Osteocyte (in vitro differentiated cells): ENCODE data around the gene MBNL2. TPM values are rescaled to one million over a fixed set of nuclear protein-coding genes. Genes with fewer than 3 reads are reported as not detected.

Experiments used
- DNase-seq: peaks from one replicate; pipeline ENCODE4 v3.0.0; 2021; ENCODE audit warnings: mixed read lengths; ENCODE audit not compliant: unreplicated experiment; ENCODE audit errors: extremely low spot score
- H3K27ac Mint-ChIP-seq: one replicate; pipeline ENCODE4 v1.8.0; 2021; ENCODE audit warnings: mild to moderate bottlenecking, mixed read lengths; ENCODE audit not compliant: unreplicated experiment
- H3K27me3 Mint-ChIP-seq: one replicate; pipeline ENCODE4 v1.8.0; 2021; ENCODE audit warnings: mixed read lengths; ENCODE audit not compliant: unreplicated experiment
- H3K36me3 Mint-ChIP-seq: one replicate; pipeline ENCODE4 v1.8.0; 2021; ENCODE audit warnings: mixed read lengths; ENCODE audit not compliant: unreplicated experiment
- H3K4me1 Mint-ChIP-seq: one replicate; pipeline ENCODE4 v1.8.0; 2021; ENCODE audit warnings: mixed read lengths; ENCODE audit not compliant: unreplicated experiment
- H3K4me3 Mint-ChIP-seq: one replicate; pipeline ENCODE4 v1.8.0; 2021; ENCODE audit warnings: mild to moderate bottlenecking, moderate library complexity, mixed read lengths; ENCODE audit not compliant: unreplicated experiment
- H3K9me3 Mint-ChIP-seq: one replicate; pipeline ENCODE4 v1.8.0; 2021; ENCODE audit warnings: mixed read lengths; ENCODE audit not compliant: unreplicated experiment
- total RNA-seq: library from RNA; stranded (reverse); gene quantifications from 2 replicates; pipeline ENCODE4 v1.2.1, GENCODE V29; 2021
- TF ChIP-seq, protein P1 (sequence below): fragments of 200-600 bp; sonication (generic); IDR thresholded peaks from 2 replicates; pipeline ENCODE4 v1.5.0; 2021; ENCODE audit warnings: antibody characterized with exemption, mild to moderate bottlenecking, moderate library complexity

The MBNL2 gene
- total RNA-seq, 1 donor from 2014 or later = 66.6 TPM

DNA sequence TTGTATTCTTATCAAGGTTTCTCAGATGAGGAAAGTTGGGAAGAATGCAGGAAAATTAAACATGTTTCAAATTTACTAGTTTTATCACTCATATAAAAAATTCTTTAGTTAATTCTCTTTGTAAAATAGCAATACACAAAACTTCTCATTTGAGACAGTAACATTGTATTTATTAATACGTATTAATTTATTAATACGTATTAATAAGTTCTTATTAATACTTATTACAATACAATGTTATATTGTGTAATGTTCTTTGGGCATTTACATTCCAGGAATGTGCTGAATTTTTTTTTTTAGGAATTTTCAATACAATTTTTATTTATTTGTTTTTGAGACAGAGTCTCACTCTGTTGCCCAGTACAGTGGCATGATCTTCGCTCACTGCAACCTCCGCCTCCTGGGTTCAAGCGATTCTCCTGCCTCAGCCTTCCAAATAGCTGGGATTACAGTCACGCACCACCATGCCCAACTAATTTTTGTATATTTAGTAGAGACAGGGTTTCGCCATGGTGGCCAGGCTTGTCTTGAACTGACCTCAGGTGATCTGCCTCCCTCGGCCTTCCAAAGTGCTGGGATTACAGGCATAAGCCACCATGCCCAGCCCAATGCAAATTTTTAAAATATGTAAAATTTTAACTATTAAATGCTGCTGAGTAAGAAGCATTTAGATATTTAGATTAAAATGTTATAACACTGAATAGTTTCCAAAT, 31.6 kb downstream of the MBNL2 start:
- Mint-ChIP-seq H3K4me1 (peaks cover 83% of the 10 kb centered on the region), H3K27ac (no peak overlapping the region), H3K9me3 (no peaks in the 10 kb centered on the region), H3K27me3 (no peaks in the 10 kb centered on the region), H3K4me3 (no peak overlapping the region), H3K36me3 (no peaks in the 10 kb centered on the region)
- peak; percentile 23 for DNase-seq
- TF ChIP-seq, protein P1, sequence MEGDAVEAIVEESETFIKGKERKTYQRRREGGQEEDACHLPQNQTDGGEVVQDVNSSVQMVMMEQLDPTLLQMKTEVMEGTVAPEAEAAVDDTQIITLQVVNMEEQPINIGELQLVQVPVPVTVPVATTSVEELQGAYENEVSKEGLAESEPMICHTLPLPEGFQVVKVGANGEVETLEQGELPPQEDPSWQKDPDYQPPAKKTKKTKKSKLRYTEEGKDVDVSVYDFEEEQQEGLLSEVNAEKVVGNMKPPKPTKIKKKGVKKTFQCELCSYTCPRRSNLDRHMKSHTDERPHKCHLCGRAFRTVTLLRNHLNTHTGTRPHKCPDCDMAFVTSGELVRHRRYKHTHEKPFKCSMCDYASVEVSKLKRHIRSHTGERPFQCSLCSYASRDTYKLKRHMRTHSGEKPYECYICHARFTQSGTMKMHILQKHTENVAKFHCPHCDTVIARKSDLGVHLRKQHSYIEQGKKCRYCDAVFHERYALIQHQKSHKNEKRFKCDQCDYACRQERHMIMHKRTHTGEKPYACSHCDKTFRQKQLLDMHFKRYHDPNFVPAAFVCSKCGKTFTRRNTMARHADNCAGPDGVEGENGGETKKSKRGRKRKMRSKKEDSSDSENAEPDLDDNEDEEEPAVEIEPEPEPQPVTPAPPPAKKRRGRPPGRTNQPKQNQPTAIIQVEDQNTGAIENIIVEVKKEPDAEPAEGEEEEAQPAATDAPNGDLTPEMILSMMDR = no peak

DNA sequence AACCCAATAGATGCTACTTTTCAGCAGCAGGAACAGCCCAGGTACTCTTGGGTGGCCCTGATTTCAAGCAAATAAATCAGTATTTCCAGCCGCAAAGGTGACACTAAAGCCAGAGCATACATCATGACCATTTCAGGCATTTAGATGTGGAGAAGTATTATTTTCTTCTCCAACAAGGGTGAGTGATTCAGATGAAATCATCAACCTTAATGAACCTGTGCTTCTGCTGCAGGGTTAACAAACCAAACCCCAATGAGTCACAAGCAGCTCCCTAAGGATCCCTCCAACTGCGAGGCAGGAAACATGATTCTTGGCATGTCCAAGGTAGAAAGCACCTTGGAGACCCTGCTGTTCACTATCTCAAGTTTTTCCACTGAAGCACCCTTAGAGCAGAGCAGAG, 32.7 kb downstream of the MBNL2 start:
- no peak overlapping the region for H3K4me3 Mint-ChIP-seq
- DNase-seq = peak; percentile 38
- peaks cover 83% of the 10 kb centered on the region for H3K4me1 Mint-ChIP-seq
- TF ChIP-seq, protein P1 = no peak
- no peaks in the 10 kb centered on the region for H3K27me3 Mint-ChIP-seq
- H3K27ac Mint-ChIP-seq = peak overlapping the region; percentile 84
- H3K9me3 Mint-ChIP-seq = no peaks in the 10 kb centered on the region
- peaks cover under 1% of the 10 kb centered on the region for H3K36me3 Mint-ChIP-seq

DNA sequence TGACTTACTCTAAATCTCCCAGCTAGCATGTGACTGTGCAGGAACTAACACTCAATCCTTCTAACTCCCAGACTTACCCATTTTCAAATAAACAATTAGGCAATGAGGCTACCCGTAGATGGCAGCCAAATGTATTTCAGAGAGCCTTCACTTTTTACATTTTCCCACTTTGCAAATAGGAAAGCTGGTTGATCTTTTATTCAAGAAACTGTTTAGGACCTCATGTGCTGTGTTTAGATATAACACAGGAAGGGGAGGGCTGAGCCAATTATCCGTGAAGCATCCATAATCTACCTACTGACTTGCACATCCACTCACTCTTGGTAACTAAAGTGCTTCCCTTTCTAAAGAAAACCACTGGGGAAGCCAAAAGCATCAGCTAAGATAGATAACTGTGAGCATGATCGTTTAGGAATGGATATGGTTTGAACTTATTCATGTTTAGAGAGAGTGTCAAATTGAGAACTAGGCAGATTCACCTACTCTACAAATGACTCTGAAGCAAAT, 33.4 kb downstream of the MBNL2 start:
- no peak for DNase-seq
- Mint-ChIP-seq H3K36me3 (peaks cover 2% of the 10 kb centered on the region), H3K4me3 (no peak overlapping the region), H3K27me3 (no peaks in the 10 kb centered on the region), H3K9me3 (no peaks in the 10 kb centered on the region), H3K4me1 (peaks cover 83% of the 10 kb centered on the region), H3K27ac (peak overlapping the region; percentile 84)
- TF ChIP-seq, protein P1 = no peak

DNA sequence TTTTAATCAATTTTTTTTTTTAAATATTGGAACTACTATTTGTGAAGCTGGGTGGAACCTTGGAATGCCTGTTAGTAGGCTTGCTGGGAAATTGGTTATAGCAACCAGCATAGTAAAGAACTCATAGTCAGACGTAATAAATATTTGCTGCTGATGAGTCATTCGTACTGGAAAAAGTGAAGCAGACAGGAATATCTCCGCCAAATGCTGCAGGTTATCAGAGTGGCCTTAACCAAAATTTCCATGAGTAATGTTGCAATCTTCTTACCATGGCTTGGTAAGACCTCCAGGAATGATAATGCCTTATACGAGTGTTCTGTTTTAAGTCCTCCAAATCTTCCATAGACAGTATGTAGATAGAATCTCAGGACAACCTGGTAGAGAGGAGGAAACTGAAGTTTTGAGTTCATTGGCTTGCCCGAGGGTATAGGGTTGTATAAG, 34.2 kb downstream of the MBNL2 start:
- Mint-ChIP-seq H3K27ac (peak overlapping the region; percentile 84), H3K4me3 (no peak overlapping the region), H3K9me3 (no peaks in the 10 kb centered on the region), H3K27me3 (no peaks in the 10 kb centered on the region), H3K4me1 (peaks cover 83% of the 10 kb centered on the region), H3K36me3 (peaks cover 2% of the 10 kb centered on the region)
- TF ChIP-seq, protein P1 = no peak
- DNase-seq = no peak

DNA sequence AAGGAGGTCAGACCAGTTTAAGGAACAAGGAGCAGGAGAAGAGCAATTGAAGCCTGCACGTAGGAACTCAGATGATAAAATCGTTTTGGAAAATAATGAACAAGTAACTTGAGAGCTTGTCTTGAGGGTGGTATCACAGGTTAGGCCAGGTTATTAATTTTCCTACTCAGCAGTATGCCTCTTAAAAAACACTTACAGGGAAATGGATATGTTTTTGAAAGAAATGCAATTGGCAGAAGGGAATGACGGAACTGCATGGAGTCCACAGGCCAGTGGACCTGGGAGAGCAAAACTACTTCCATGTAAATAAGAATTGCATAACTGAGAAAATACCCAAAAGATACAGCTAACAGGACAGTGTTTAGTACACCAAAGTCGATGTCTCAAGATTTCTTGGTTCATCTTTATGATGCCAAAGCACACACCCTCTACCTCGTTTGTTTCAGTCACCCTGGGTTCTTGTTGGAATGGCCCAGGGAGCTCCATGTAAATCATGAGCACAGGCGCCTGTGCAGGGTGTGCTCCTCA, 35.2 kb downstream of the MBNL2 start:
- H3K4me1 Mint-ChIP-seq = peaks cover 88% of the 10 kb centered on the region
- no peak overlapping the region for H3K4me3 Mint-ChIP-seq
- peaks cover 5% of the 10 kb centered on the region for H3K36me3 Mint-ChIP-seq
- TF ChIP-seq, protein P1 = no peak
- no peaks in the 10 kb centered on the region for H3K27me3 Mint-ChIP-seq
- no peak for DNase-seq
- H3K27ac Mint-ChIP-seq = peak overlapping the region; percentile 84
- no peaks in the 10 kb centered on the region for H3K9me3 Mint-ChIP-seq
